ENCODE results near the gene KRTAP5-5. TPM values are rescaled to one million over a fixed set of nuclear protein-coding genes. Genes with fewer than 3 reads are reported as not detected.
"Not testable (repeated sequence)": the region's sequence is repeated elsewhere in the genome, so short reads cannot be mapped to it uniquely, and the experiment has no call there.

KRTAP5-5 gene
- total and polyA plus RNA-seq, 4 donors = not detected

GRCh38 chr11:1669546-1670218, 40.1 kb downstream of the KRTAP5-5 start:
- TF ChIP-seq MAX (IDR thresholded peaks at IDR 0.05) (peak; percentile 77), HNF4A (conservative IDR thresholded peaks at IDR 0.05) (no peak), RAD21 (IDR thresholded peaks at IDR 0.05) (no peak), NR2F2 (IDR thresholded peaks at IDR 0.05) (peak; percentile 74), FOXA1 (IDR thresholded peaks at IDR 0.05) (no peak), EGR1 (IDR thresholded peaks at IDR 0.05; ENCODE audit: low read depth in 2 of 2) (no peak), RXRA (IDR thresholded peaks at IDR 0.05) (peak in 1 of 2 donors; percentile 59), SP1 (IDR thresholded peaks at IDR 0.05) (no peak), JUND (IDR thresholded peaks at IDR 0.05) (peak in 1 of 2 donors; percentile 31), GABPA (IDR thresholded peaks at IDR 0.05 in 1 of 2, conservative IDR thresholded peaks at IDR 0.05 in 1 of 2) (no peak)
- TF ChIP-seq, protein P1, sequence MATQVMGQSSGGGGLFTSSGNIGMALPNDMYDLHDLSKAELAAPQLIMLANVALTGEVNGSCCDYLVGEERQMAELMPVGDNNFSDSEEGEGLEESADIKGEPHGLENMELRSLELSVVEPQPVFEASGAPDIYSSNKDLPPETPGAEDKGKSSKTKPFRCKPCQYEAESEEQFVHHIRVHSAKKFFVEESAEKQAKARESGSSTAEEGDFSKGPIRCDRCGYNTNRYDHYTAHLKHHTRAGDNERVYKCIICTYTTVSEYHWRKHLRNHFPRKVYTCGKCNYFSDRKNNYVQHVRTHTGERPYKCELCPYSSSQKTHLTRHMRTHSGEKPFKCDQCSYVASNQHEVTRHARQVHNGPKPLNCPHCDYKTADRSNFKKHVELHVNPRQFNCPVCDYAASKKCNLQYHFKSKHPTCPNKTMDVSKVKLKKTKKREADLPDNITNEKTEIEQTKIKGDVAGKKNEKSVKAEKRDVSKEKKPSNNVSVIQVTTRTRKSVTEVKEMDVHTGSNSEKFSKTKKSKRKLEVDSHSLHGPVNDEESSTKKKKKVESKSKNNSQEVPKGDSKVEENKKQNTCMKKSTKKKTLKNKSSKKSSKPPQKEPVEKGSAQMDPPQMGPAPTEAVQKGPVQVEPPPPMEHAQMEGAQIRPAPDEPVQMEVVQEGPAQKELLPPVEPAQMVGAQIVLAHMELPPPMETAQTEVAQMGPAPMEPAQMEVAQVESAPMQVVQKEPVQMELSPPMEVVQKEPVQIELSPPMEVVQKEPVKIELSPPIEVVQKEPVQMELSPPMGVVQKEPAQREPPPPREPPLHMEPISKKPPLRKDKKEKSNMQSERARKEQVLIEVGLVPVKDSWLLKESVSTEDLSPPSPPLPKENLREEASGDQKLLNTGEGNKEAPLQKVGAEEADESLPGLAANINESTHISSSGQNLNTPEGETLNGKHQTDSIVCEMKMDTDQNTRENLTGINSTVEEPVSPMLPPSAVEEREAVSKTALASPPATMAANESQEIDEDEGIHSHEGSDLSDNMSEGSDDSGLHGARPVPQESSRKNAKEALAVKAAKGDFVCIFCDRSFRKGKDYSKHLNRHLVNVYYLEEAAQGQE (IDR thresholded peaks at IDR 0.05) = no peak
- H3K27me3 ChIP-seq (ENCODE audit: control insufficient read depth in 4 of 4, insufficient read depth in 4 of 4, low read length in 3 of 4) = no peaks in the 10 kb centered on the region
- no peaks in the 10 kb centered on the region for H3K36me3 ChIP-seq (ENCODE audit: control insufficient read depth in 4 of 4, insufficient read depth in 3 of 4, low read depth in 1 of 4, low read length in 3 of 4)
- no peaks in the 10 kb centered on the region for H3K9me3 ChIP-seq (ENCODE audit: control insufficient read depth in 4 of 4, low read length in 3 of 4)
- H3K27ac ChIP-seq (ENCODE audit: low read depth in 1 of 2, low read length in 2 of 2) = peak overlapping the region; percentile 96 to 99
- no peak overlapping the region for H3K4me3 ChIP-seq (ENCODE audit: low read depth in 1 of 3, low read length in 3 of 3)
- H3K9ac ChIP-seq (ENCODE audit: low read depth in 1 of 2, low read length in 2 of 2) = no peak overlapping the region
- 62% methylated on average over 21 of the region's 21 CpGs for WGBS
- H3K4me1 ChIP-seq (ENCODE audit: control insufficient read depth in 4 of 4, insufficient read depth in 4 of 4, low read length in 3 of 4) = peaks cover 6 to 50% (median 35%) of the 10 kb centered on the region in 4 donors
- no peak for DNase-seq (ENCODE audit: low spot score)

DNA sequence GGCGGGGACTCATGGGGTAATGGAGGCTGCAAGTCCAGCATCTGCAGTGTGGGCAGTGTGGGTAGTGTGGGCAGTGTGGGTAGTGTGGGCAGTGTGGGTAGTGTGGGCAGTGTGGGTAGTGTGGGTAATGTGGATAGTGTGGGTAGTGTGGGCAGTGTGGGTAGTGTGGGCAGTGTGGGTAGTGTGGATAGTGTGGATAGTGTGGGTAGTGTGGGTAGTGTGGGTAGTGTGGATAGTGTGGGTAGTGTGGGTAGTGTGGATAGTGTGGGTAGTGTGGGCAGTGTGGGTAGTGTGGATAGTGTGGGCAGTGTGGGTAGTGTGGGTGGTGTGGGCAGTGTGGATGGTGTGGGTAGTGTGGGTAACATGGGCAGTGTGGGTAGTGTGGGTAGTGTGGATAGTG, 40.9 kb downstream of the KRTAP5-5 start:
- not testable (repeated sequence) for H3K9me3 ChIP-seq (ENCODE audit: control insufficient read depth in 4 of 4, low read length in 3 of 4); DNase-seq (ENCODE audit: low spot score); H3K27me3 ChIP-seq (ENCODE audit: control insufficient read depth in 4 of 4, insufficient read depth in 4 of 4, low read length in 3 of 4); H3K4me3 ChIP-seq (ENCODE audit: low read depth in 1 of 3, low read length in 3 of 3); H3K36me3 ChIP-seq (ENCODE audit: control insufficient read depth in 4 of 4, insufficient read depth in 3 of 4, low read depth in 1 of 4, low read length in 3 of 4)
- peak overlapping the region in 1 of 2 donors; percentile 34 for H3K9ac ChIP-seq (ENCODE audit: low read depth in 1 of 2, low read length in 2 of 2)
- H3K27ac ChIP-seq (ENCODE audit: low read depth in 1 of 2, low read length in 2 of 2) = peak overlapping the region; percentile 96 to 99
- H3K4me1 ChIP-seq (ENCODE audit: control insufficient read depth in 4 of 4, insufficient read depth in 4 of 4, low read length in 3 of 4) = peaks cover 6 to 56% (median 38%) of the 10 kb centered on the region in 4 donors
- 98% methylated on average over 1 of the region's 1 CpG for WGBS

- H3K27me3 ChIP-seq (ENCODE audit: control insufficient read depth in 4 of 4, insufficient read depth in 4 of 4, low read length in 3 of 4) = no peaks in the 10 kb centered on the region
- H3K27ac ChIP-seq (ENCODE audit: low read depth in 1 of 2, low read length in 2 of 2) = peak overlapping the region; percentile 96 to 99
- H3K9me3 ChIP-seq (ENCODE audit: control insufficient read depth in 4 of 4, low read length in 3 of 4) = no peaks in the 10 kb centered on the region
- no peak overlapping the region for H3K9ac ChIP-seq (ENCODE audit: low read depth in 1 of 2, low read length in 2 of 2)
- peaks cover 6 to 61% (median 41%) of the 10 kb centered on the region in 4 donors for H3K4me1 ChIP-seq (ENCODE audit: control insufficient read depth in 4 of 4, insufficient read depth in 4 of 4, low read length in 3 of 4)
- H3K4me3 ChIP-seq (ENCODE audit: low read depth in 1 of 3, low read length in 3 of 3) = no peak overlapping the region
- no peak for DNase-seq (ENCODE audit: low spot score)
- TF ChIP-seq NR2F2 (IDR thresholded peaks at IDR 0.05) (no peak), JUND (IDR thresholded peaks at IDR 0.05) (no peak), RXRA (IDR thresholded peaks at IDR 0.05) (peak; percentile 45 to 54), SP1 (IDR thresholded peaks at IDR 0.05) (no peak), HNF4A (conservative IDR thresholded peaks at IDR 0.05) (peak in 1 of 2 donors; percentile 8), YY1 (IDR thresholded peaks at IDR 0.05) (no peak), GABPA (IDR thresholded peaks at IDR 0.05 in 1 of 2, conservative IDR thresholded peaks at IDR 0.05 in 1 of 2) (no peak), TAF1 (conservative IDR thresholded peaks at IDR 0.05) (no peak)
- TF ChIP-seq, protein P2, sequence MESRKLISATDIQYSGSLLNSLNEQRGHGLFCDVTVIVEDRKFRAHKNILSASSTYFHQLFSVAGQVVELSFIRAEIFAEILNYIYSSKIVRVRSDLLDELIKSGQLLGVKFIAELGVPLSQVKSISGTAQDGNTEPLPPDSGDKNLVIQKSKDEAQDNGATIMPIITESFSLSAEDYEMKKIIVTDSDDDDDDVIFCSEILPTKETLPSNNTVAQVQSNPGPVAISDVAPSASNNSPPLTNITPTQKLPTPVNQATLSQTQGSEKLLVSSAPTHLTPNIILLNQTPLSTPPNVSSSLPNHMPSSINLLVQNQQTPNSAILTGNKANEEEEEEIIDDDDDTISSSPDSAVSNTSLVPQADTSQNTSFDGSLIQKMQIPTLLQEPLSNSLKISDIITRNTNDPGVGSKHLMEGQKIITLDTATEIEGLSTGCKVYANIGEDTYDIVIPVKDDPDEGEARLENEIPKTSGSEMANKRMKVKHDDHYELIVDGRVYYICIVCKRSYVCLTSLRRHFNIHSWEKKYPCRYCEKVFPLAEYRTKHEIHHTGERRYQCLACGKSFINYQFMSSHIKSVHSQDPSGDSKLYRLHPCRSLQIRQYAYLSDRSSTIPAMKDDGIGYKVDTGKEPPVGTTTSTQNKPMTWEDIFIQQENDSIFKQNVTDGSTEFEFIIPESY (IDR thresholded peaks at IDR 0.05) = no peak
- WGBS = 62% methylated on average over 11 of the region's 11 CpGs
- H3K36me3 ChIP-seq (ENCODE audit: control insufficient read depth in 4 of 4, insufficient read depth in 3 of 4, low read depth in 1 of 4, low read length in 3 of 4) = no peaks in the 10 kb centered on the region
Observed at GRCh38 chr11:1670905-1671371, 41.4 kb downstream of the KRTAP5-5 start.
